HUES48 (cell line): ENCODE data around the gene PNPLA5.
"Not testable (repeated sequence)": the region's sequence is repeated elsewhere in the genome, so short reads cannot be mapped to it uniquely, and the experiment has no call there.

Experiments used
- H3K27ac ChIP-seq: one replicate; pipeline ENCODE4 v1.7.0; 2013; ENCODE audit warnings: low read depth, low read length, inconsistent platforms
- H3K27me3 ChIP-seq: 2 replicates; pipeline ENCODE4 v1.6.1; 2013; ENCODE audit warnings: mild to moderate bottlenecking, low read length; ENCODE audit not compliant: control insufficient read depth, insufficient read depth
- H3K36me3 ChIP-seq: 2 replicates; pipeline ENCODE4 v1.6.1; 2013; ENCODE audit warnings: low read length; ENCODE audit not compliant: control insufficient read depth, insufficient read depth
- H3K4me1 ChIP-seq: 2 replicates; pipeline ENCODE4 v1.6.1; 2013; ENCODE audit warnings: mild to moderate bottlenecking, low read length; ENCODE audit not compliant: control insufficient read depth, insufficient read depth
- H3K4me3 ChIP-seq: 2 replicates; pipeline ENCODE4 v1.5.1; 2013; ENCODE audit warnings: mild to moderate bottlenecking, low read depth, low read length
- H3K9ac ChIP-seq: 2 replicates; pipeline ENCODE4 v1.6.1; 2013; ENCODE audit warnings: mild to moderate bottlenecking, low read depth, low read length, moderate library complexity
- H3K9me3 ChIP-seq: 2 replicates; pipeline ENCODE4 v1.6.1; 2013; ENCODE audit warnings: low read length; ENCODE audit not compliant: control insufficient read depth, insufficient read depth

Gene PNPLA5

DNA sequence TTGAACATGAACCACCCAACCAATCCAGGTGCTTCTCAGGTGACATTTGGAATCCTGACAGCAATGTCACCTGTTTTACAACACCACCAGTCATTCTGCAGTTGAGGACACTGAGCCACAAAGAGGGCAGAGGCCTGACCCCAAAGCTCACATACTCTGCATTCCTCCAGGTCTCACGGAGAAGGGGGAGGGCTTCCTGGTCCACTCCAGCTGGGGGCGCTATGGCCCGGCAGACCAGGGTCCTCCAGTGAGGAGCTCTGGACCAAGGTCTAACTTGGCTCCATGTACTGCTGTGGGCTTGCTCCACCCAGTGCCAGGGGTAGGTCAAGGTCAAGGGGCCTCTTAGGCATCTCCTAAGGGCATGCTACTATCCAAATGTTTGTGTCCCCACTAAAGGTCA is 30.3 kb upstream of the PNPLA5 start:
- no peak overlapping the region for H3K4me3 ChIP-seq
- 0 out of 2 replicates have a peak, but pooled peaks cover 10% of the 10 kb centered on the region for H3K4me1 ChIP-seq
- no peak overlapping the region for H3K27ac ChIP-seq
- H3K27me3 ChIP-seq: no peaks in the 10 kb centered on the region
- peaks cover 7% of the 10 kb centered on the region for H3K36me3 ChIP-seq
- no peaks in the 10 kb centered on the region for H3K9me3 ChIP-seq
- no peak overlapping the region for H3K9ac ChIP-seq

DNA sequence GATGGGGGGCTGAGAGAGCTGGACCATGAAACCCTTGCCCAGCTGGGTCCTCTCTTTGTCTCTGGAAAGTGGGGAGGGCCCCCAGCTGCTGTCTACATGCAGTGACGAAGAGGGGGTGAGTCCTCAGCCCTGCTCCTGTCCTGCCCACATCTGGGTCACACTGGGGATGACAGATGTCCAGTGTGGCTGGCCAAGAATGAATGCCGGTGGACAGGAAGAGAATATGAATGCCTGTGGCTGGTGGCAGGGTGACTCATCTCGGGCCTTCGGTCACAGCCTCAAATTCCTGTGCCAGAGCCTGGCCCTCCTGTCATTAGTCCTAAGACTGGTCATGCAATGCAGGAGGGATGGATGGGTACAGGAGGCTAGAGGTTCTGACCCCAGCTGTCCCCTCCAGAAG is 29.6 kb upstream of the PNPLA5 start:
- H3K9me3 ChIP-seq: no peaks in the 10 kb centered on the region
- no peak overlapping the region for H3K27ac ChIP-seq
- H3K27me3 ChIP-seq: no peaks in the 10 kb centered on the region
- 0 out of 2 replicates have a peak, but pooled peaks cover 10% of the 10 kb centered on the region for H3K4me1 ChIP-seq
- no peaks in the 10 kb centered on the region for H3K36me3 ChIP-seq
- no peak overlapping the region for H3K4me3 ChIP-seq
- H3K9ac ChIP-seq: no peak overlapping the region

DNA sequence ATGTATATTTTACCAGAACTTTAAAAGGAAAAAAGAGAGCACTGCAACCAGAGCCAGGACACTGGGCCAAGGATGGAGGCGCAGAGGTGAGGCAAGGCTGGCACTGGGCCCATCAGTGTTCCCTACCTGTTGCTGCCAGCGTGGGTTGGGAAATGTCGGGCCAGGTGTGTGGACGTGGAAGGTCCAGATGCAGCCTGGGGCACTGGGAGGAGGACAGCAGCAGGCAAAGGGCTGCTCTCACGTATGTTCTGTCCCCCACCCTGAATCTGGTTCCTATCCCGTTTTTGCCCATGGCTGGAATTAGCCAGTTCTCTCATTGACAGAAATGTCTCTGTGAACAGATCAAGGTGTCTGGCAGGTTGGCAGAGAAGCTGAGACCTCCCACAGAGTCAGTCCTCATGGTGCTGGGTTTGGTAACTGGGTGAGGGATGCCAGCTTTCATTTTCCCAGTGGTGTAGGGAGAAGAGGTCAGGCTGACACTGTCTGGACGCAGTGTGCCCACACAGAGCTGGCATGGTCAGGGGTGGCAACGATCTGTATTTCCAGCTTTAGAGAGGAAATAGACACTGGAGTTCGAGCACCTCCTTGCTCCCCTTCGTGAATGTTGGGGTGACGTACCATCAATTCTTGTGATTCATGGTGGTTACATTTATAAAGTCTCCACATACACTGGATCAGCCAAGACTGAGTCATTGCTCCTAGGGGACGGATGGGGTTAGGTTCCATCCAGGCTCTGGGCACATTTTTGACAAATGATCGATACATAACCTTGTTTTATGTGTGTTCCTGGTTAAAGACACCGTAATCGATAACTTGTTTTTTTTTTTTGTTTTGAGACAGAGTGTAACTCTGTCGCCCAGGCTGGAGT is 27.5 kb upstream of the PNPLA5 start:
- Histone ChIP-seq H3K36me3 (no peaks in the 10 kb centered on the region), H3K4me3 (no peak overlapping the region), H3K4me1 (0 out of 2 replicates have a peak, but pooled peaks cover 4% of the 10 kb centered on the region), H3K27me3 (no peaks in the 10 kb centered on the region), H3K9me3 (no peaks in the 10 kb centered on the region), H3K27ac (no peak overlapping the region), H3K9ac (no peak overlapping the region)

DNA sequence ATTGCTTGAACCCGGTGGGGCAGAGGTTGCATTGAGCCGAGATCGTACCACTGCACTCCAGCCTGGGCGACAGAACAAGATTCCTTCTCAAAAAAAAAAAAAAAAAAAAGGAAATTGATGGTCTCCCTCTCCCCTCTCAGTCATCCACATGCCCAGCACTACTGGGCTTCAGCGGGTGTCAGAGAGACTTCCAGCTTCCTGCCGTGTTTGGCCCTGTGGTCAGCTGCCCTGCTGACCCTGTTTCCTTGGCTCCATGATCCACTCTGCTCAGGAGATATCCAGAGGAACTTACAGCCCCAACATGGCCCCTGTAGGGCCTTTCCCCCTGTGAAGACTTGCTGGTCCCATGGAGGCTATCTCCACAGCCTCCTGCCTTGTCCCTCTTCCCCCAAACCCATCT is 25.7 kb upstream of the PNPLA5 start:
- Histone ChIP-seq H3K27me3 (no peaks in the 10 kb centered on the region), H3K4me1 (no peaks in the 10 kb centered on the region), H3K36me3 (no peaks in the 10 kb centered on the region)

DNA sequence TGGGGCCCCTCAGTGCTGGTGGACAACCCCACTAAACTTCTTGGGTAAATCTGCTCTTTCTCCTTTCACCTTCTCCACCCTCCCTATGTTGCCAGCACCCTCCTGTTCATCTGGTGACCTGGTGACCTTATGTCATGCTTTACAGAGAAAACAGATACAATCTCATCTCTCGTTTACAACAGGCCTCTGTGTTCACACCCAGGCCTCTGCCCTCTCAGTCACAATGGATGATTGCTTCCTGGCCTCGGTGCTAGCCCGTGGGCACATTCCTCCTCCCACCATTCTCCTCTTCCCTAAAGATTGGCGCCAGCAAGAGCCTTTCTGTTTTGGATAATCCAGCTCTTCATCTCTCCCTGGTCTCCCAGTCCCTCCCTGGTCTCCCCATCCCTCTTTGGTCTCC is 19.5 kb upstream of the PNPLA5 start:
- Histone ChIP-seq H3K4me1 (no peaks in the 10 kb centered on the region; the same call in 1 of the 2 replicates), H3K9me3 (no peaks in the 10 kb centered on the region)

More for the DNA sequence above, 25.7 kb upstream of the PNPLA5 start:
- H3K4me3 ChIP-seq: no peak overlapping the region
- H3K27ac ChIP-seq: no peak overlapping the region
- no peaks in the 10 kb centered on the region for H3K9me3 ChIP-seq
- no peak overlapping the region for H3K9ac ChIP-seq

DNA sequence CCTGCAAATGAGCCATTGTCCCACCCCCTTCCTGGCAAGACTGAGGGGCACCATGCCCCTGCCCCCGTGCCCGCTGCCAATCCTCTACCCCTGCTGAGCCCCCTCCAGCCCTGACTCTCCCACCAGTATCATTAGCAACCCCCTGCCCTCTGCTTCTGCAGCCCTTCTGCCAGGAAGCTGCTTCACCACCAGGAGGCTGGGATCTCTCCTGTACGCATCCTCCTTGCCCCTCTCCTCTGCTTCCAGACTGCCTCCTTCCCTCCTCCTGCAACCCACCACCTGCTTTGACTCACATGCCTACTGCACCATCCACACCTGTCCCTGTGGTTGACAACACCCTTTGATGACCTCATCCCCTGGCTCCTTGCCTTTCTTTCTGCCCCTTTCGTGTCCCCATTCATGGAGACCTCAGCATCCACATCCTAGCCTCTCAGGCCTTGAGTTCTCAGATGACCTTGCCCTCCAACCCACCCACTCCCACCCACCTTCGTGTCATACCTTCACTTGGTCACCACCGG is 18.4 kb upstream of the PNPLA5 start:
- Histone ChIP-seq H3K27ac (no peak overlapping the region), H3K4me3 (no peak overlapping the region), H3K9ac (no peak overlapping the region), H3K4me1 (no peaks in the 10 kb centered on the region; the same call in 1 of the 2 replicates), H3K27me3 (no peaks in the 10 kb centered on the region; the same call in 1 of the 2 replicates), H3K36me3 (no peaks in the 10 kb centered on the region), H3K9me3 (no peaks in the 10 kb centered on the region)

More for the DNA sequence above, 19.5 kb upstream of the PNPLA5 start:
- H3K27ac ChIP-seq: no peak overlapping the region
- H3K9ac ChIP-seq: no peak overlapping the region
- H3K27me3 ChIP-seq: no peaks in the 10 kb centered on the region; the same call in 1 of the 2 replicates
- H3K36me3 ChIP-seq: no peaks in the 10 kb centered on the region
- H3K4me3 ChIP-seq: no peak overlapping the region

DNA sequence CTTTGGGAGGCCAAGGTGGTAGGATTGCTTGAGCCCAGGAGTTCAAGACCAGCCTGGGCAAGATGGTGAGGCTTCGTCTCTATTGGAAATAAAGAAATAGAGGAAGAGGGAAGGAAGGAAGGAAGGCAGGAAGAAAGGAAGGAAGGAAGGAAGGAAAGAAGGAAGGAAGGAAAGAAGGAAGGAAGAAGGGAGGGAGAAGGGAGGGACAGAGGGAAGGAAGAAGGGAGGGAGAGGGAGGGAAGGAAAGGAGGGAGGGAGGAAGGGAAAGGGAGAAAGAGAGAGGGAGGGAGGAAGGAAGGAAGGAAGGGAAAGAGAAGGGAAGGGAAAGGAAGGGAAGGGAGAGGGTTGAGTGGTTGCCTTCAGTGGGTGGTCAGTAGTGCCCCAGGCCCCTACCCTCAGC is 17.9 kb upstream of the PNPLA5 start:
- Histone ChIP-seq H3K4me3 (no peak overlapping the region), H3K9ac (no peak overlapping the region), H3K27ac (no peak overlapping the region), H3K9me3 (no peaks in the 10 kb centered on the region), H3K36me3 (no peaks in the 10 kb centered on the region), H3K4me1 (no peaks in the 10 kb centered on the region; the same call in 1 of the 2 replicates), H3K27me3 (no peaks in the 10 kb centered on the region; the same call in 1 of the 2 replicates)

DNA sequence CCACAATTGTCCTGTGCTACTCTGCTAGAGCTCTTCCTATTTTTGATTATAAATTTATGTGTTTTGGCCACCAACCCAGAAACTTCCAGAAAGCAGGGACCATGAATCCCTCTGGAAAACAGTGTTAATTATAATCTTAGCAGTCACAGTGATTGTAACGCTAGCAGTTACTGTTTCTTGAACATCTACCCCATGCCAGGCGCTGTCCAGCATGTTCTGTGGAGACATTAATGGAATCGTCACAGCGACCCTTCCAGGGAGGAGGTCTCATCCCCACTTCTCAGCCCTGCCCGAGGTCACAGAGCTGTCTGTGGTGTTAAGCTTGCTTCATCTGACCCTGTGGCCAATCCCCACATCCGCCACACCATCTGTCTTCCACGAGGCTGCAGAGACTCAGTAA is 13.9 kb upstream of the PNPLA5 start:
- Histone ChIP-seq H3K9ac (no peak overlapping the region), H3K27ac (no peak overlapping the region), H3K4me1 (no peaks in the 10 kb centered on the region; the same call in 1 of the 2 replicates), H3K27me3 (no peaks in the 10 kb centered on the region), H3K36me3 (no peaks in the 10 kb centered on the region), H3K9me3 (no peaks in the 10 kb centered on the region), H3K4me3 (no peak overlapping the region)

DNA sequence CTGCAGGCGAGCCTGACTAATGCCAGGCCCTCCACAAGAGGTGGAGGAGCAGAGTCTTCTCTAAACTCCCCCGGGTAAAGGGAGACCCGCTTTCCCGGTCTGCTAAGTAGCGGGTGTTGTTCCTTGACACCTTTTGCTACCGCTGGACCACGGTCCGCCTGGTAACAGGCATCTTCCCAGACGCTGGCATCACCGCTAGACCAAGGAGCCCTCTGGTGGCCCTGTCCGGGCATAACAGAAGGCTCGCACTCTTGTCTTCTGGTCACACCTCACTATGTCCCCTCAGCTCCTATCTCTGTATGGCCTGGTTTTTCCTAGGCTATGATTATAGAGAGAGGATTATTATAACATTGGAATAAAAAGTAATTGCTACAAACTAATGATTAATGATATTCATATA is 12.6 kb upstream of the PNPLA5 start:
- not testable (repeated sequence) for H3K9ac ChIP-seq, H3K4me1 ChIP-seq, H3K36me3 ChIP-seq, H3K27ac ChIP-seq, H3K4me3 ChIP-seq, H3K9me3 ChIP-seq, H3K27me3 ChIP-seq

DNA sequence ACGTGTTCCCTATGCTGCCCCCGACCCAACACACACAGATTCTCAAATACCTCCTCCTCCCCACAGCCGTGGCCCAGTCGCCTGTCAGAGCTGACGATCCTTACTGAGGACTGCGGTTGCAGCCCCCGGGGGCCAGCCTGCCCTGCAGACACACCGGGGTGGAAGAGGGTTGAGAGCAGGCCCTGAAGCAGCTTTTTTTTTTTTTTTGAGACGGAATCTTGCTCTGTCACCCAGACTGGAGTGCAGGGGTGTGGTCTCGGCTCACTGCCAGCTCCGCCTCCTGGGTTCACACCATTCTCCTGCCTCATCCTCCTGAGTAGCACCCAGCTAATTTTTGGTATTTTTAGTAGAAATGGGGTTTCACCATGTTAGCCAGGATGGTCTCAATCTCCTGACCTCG is 11.2 kb upstream of the PNPLA5 start:
- H3K9me3 ChIP-seq, H3K27me3 ChIP-seq, H3K27ac ChIP-seq, H3K4me1 ChIP-seq, H3K9ac ChIP-seq, H3K36me3 ChIP-seq, H3K4me3 ChIP-seq: not testable (repeated sequence)

DNA sequence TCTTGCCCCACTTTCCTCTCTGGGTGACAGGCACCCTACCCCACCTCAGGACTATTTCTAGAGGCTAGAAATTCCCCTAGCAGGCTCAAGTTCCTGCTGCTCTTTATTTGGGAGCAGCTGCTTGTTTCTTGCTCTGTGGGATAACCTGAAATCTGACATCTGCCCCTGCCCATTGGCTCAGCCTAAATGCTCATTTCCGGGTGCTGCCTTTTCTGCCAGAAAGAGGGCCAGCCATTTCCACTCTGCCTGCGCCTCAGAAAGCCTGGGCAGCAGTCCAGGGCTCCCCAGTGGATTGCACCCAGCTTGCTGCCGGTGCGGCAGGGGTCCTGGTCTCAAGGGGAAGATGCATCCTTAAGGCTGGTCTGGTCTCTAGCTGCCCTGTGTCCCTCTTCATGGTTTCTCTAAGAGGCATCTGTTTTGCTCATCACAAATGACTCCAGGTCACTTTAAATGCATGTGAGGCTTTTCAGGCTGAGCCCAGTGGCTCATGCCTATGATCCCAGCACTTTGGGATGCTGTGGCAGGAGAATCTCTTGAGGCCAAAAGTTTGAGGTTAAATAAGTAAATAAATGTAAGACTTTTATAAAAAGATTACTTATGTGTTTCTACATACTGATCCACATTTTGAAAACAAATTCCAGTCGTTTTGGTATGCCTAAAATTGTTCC is 10.3 kb upstream of the PNPLA5 start:
- H3K27me3 ChIP-seq: no peaks in the 10 kb centered on the region
- H3K4me1 ChIP-seq: no peaks in the 10 kb centered on the region
- H3K27ac ChIP-seq: no peak overlapping the region
- H3K9me3 ChIP-seq: no peaks in the 10 kb centered on the region
- no peaks in the 10 kb centered on the region for H3K36me3 ChIP-seq
- no peak overlapping the region for H3K4me3 ChIP-seq
- no peak overlapping the region for H3K9ac ChIP-seq
